Bladder microvascular endothelial cell (primary cell): ENCODE data around the gene SDC4. TPM values are rescaled to one million over a fixed set of nuclear protein-coding genes. Genes with fewer than 3 reads are reported as not detected.

Experiments used
- total RNA-seq: library from RNA; depleted of rRNA; stranded (reverse); fragments of >200 nt; gene quantifications from 2 replicates; pipeline ENCODE4 v1.2.3, GENCODE V29; 2014

The SDC4 gene, protein sequence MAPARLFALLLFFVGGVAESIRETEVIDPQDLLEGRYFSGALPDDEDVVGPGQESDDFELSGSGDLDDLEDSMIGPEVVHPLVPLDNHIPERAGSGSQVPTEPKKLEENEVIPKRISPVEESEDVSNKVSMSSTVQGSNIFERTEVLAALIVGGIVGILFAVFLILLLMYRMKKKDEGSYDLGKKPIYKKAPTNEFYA
- total RNA-seq, result 12.6 and 88.2 TPM in 2 replicates

DNA sequence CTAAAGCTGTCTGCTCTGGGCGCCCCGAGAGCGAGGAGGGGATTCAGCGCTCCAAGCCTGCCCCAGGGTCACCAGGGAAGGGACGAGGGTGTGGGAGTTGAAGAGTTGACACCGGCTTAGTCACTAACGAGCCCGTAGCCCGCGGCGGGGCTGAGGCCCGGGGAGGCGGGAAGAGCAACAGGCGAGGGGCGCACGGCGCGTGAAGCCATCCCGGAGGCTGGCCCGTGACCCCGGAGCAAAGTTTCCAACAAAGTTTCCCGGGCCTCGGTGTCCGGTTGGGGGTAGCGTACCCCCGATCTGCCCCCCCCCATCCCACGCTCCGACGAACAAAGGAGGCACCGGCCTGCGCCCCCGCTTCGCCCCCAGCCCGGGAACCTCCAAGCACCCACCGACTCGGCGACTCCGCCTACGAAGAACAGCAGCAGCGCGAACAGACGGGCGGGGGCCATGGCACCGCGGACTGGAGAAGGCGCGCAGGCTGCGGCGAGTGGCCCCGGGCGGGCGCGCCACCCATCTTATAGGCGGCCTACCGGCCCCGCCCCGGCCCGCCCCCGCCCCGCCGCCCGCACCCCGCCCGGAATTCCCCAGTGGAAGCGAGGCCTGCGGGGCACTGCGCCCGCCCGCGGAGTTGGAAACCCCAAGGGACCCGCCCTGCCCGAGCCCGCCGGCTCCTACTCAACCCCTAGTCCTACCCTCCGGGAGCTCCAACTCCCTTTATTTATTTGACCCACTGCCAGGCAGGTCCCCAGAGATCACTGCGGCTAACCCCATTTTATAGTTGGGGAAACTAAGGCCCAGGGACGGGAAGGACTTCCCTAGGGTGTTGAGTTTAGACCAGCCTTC lies at the start of gene SDC4:
Gene SDC4, minus strand, starts transcription at position 489 of the 843 bp plus-strand sequence. Its CDS starts 40 bp downstream, at position 449.

DNA sequence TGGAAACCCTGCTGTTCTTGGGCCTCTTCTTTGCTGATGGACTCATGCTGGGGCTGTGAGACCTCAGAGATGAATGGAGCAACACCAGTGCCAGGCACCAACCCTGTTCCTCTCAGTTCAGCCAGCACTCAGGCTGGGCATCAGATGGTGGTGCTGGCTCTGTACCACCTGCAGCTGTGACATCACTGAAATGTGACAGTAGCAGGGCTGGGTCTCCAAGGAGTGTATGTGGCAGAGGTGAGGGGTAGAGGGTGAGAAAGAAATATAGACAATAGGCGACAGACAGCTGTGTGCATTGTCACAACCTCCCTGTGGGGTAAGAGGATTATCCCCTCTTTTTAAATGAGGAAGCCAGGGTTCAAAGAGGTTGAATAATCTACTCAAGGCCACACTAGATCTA lies 30.0 kb upstream of the SDC4 start, which contains the start of gene TP53TG5:
Gene TP53TG5, minus strand, starts transcription at position 135 of the 400 bp plus-strand sequence. Its CDS starts 89 bp downstream, at position 46.

DNA sequence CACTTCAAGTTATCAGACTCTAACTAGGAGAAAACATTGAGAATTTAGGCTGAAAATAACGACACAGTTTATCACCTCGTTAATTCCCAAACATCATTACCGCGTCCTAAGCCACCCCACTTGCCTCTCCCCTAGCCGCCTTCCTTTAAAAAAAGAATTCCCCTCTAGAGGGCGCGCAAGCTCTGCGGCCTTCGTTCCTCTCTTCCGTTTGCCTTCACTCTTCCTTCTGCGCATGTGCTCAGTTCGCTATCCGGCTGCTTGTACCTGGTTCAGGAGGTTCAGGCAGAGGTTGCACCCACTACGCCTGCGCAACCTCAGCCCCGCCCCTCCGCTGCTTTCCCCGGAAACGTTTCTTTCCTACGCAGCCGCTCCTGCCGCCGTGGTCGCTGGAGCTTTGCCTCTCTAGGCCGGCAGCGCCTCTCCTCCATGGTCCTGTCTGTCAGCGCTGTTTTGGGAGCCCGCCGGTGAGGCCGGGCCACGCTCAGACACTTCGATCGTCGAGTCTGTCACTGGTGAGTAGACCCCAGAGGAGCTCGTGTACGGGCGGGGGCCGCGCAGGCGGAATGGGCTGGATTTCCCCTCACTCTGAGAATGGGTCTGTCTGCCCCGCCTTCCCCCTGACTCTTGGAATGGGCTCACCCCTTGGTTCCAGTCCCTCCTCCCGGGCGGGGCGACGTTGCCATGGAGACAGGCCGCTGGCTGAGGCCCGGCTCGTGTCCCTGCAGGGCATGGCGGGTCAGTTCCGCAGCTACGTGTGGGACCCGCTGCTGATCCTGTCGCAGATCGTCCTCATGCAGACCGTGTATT lies 14.8 kb upstream of the SDC4 start, which contains the start of gene SYS1:
Gene SYS1, plus strand, starts transcription at position 353 of the 807 bp plus-strand sequence. Its CDS starts 376 bp downstream, at position 729.

DNA sequence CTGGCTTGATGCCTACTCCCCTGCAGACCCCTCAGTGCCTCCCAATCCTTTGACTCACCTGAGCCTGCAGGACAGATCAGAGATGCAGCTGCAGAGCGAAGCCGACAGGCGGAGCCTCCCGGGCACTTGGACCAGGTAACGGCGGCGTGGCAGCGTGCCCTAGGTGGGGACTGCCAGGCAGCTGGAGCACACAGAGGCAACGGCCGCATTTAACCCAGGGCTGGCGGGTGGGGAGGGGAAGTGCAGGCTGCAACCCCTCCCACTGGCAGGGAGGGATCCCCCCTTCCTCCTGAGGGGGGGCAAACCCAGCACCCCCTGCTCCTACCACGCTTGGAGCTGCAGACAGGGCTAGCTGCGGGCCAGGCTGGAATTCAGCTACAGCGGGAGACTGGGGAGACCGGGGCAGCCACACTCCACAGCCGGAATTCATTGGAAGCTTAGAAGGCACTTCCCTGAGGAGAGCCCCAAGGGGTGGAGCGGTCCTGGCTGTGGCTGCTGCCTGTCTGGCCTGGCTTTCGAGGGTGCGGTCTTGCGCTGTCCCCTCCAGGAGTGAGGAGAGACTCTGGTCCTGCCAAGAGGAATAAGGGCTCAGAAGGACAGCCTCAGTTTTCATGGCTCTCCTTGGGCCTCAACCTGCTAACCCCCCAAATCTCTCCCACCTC lies 40.0 kb downstream of the SDC4 start, which contains the start of gene MATN4:
Gene MATN4, minus strand, starts transcription at position 183 of the 662 bp plus-strand sequence. CDS start 2,717 bp downstream, outside the sequence.

DNA sequence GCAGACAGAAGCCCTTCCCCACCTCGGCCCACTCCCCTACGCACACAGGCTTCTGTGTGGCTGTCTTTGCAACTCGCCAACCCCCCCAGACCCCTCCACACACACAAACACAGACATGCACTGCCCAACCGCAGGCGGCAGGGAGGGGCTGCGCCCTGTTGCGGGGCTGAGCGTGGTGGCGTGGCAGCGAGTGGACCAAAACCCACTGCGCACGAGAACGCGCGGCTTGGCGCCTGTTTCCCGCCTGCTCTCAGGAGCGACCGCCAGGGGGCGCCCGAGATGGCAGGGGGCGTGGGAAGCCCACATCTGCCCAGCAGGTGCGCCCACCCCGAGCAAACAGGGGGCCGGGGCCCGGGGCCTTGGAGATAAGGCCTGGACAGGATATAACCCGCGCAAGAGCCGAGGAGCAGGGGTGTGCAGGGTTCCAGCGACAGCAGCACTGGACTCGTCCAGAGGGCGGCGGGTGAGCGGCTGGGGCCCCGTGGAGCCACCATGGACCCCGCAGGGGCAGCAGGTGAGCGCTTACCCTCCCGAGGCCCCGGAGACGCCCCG lies 41.7 kb downstream of the SDC4 start, which contains the start of gene RBPJL:
Gene RBPJL, plus strand, starts transcription at position 410 of the 552 bp plus-strand sequence. Its CDS starts 83 bp downstream, at position 493.

Other genes starting within 250 kb of the SDC4 start
- gene KCNS1, start 247.3 kb downstream of the SDC4 start, total RNA-seq, result 0.16 and 0.38 TPM in 2 replicates
- not detected in 2 replicates for gene WFDC5, start 233.2 kb downstream of the SDC4 start, total RNA-seq
- not detected in 2 replicates for gene WFDC12, start 224.0 kb downstream of the SDC4 start, total RNA-seq
- gene PI3, start 173.5 kb downstream of the SDC4 start, total RNA-seq, result not detected in 2 replicates
- not detected in 2 replicates for gene SEMG1, start 141.4 kb downstream of the SDC4 start, total RNA-seq
- not detected in 2 replicates for gene SEMG2, start 127.1 kb downstream of the SDC4 start, total RNA-seq
- gene SLPI, start 93.9 kb downstream of the SDC4 start, total RNA-seq, result 2.6 TPM in 1 of 2 replicates, not detected in the other
- not detected in 2 replicates for gene RBPJL, start 41.6 kb downstream of the SDC4 start, total RNA-seq
- gene MATN4, start 40.1 kb downstream of the SDC4 start, total RNA-seq, result 0.06 TPM in 1 of 2 replicates, not detected in the other
- 9.9 and 24.1 TPM in 2 replicates for gene SYS1, start 14.7 kb upstream of the SDC4 start, total RNA-seq
- gene TP53TG5, start 29.9 kb upstream of the SDC4 start, total RNA-seq, result not detected in 2 replicates
- 1.5 and 6.1 TPM in 2 replicates for gene DBNDD2, start 59.9 kb upstream of the SDC4 start, total RNA-seq
- 13.0 and 30.6 TPM in 2 replicates for gene PIGT, start 67.7 kb upstream of the SDC4 start, total RNA-seq
- gene WFDC2, start 121.3 kb upstream of the SDC4 start, total RNA-seq, result not detected in 2 replicates
- gene SPINT3, start 167.2 kb upstream of the SDC4 start, total RNA-seq, result not detected in 2 replicates
- not detected in 2 replicates for gene WFDC6, start 191.1 kb upstream of the SDC4 start, total RNA-seq
- not detected in 2 replicates for gene EPPIN, start 199.0 kb upstream of the SDC4 start, total RNA-seq
- not detected in 2 replicates for gene WFDC8, start 230.9 kb upstream of the SDC4 start, total RNA-seq